HEK293T (cell line): ENCODE measurements around the gene TNNI2.

ENCODE experiments used
- CTCF ChIA-PET: fragments of 350-600 bp; formaldehyde crosslinking; extraction: SDS; loops from one replicate; lab custom pipeline; 2021; ENCODE audit warnings: antibody characterized with exemption, inconsistent platforms; lab: Yijun Ruan, JAX
- POLR2A ChIA-PET: fragments of 350-600 bp; formaldehyde crosslinking; extraction: SDS; loops from one replicate; lab custom pipeline; 2020; ENCODE audit warnings: antibody characterized with exemption, inconsistent platforms; lab: Yijun Ruan, JAX
- DNase-seq: peaks from one replicate; pipeline ENCODE4 v3.0.0; 2012; ENCODE audit warnings: mixed read lengths; ENCODE audit errors: extremely low spot score
- ARNT ChIP-seq: fragments of 450-650 bp; IDR thresholded peaks from 2 replicates; pipeline ENCODE4 v1.6.1; 2017; ENCODE audit warnings: mild to moderate bottlenecking
- BHLHE40 ChIP-seq: fragments of 450-650 bp; IDR thresholded peaks from 2 replicates; pipeline ENCODE4 v1.6.1; 2016; ENCODE audit warnings: mild to moderate bottlenecking, moderate library complexity, borderline replicate concordance
- CTBP1 ChIP-seq: fragments of 450-650 bp; IDR thresholded peaks from 2 replicates; pipeline ENCODE4 v1.6.1; 2016; ENCODE audit warnings: borderline replicate concordance
- ELF4 ChIP-seq: fragments of 450-650 bp; IDR thresholded peaks from 2 replicates; pipeline ENCODE4 v1.6.1; 2017; ENCODE audit warnings: antibody characterized with exemption
- FOXA1 ChIP-seq: fragments of 450-650 bp; IDR thresholded peaks from 2 replicates; pipeline ENCODE4 v1.6.1; 2016; ENCODE audit warnings: mild to moderate bottlenecking
- FOXK2 ChIP-seq: fragments of 450-650 bp; IDR thresholded peaks from 2 replicates; pipeline ENCODE4 v1.6.1; 2016; ENCODE audit warnings: mild to moderate bottlenecking
- FOXM1 ChIP-seq: fragments of 450-650 bp; IDR thresholded peaks from 2 replicates; pipeline ENCODE4 v1.6.1; 2017; ENCODE audit warnings: mild to moderate bottlenecking, borderline replicate concordance
- HDGF ChIP-seq: fragments of 450-650 bp; IDR thresholded peaks from 2 replicates; pipeline ENCODE4 v1.6.1; 2017; ENCODE audit warnings: antibody characterized with exemption, borderline replicate concordance
- L3MBTL2 ChIP-seq: fragments of 450-650 bp; conservative IDR thresholded peaks from 2 replicates; pipeline ENCODE4 v1.6.1; 2016; ENCODE audit warnings: mild to moderate bottlenecking
- LEF1 ChIP-seq: fragments of 450-650 bp; IDR thresholded peaks from 2 replicates; pipeline ENCODE4 v1.6.1; 2017; ENCODE audit warnings: mild to moderate bottlenecking, borderline replicate concordance
- NFRKB ChIP-seq: fragments of 450-650 bp; IDR thresholded peaks from 2 replicates; pipeline ENCODE4 v1.6.1; 2016; ENCODE audit warnings: mild to moderate bottlenecking, moderate library complexity
- PKNOX1 ChIP-seq: fragments of 450-650 bp; IDR thresholded peaks from 2 replicates; pipeline ENCODE4 v1.6.1; 2016
- SP1 ChIP-seq: fragments of 450-650 bp; IDR thresholded peaks from 2 replicates; pipeline ENCODE4 v1.6.1; 2017
- SUZ12 ChIP-seq: fragments of 450-650 bp; IDR thresholded peaks from 2 replicates; pipeline ENCODE4 v1.6.1; 2016; ENCODE audit warnings: mild to moderate bottlenecking
- TARDBP ChIP-seq: fragments of 450-650 bp; IDR thresholded peaks from 2 replicates; pipeline ENCODE4 v1.6.1; 2016
- ZNF384 ChIP-seq: fragments of 450-650 bp; IDR thresholded peaks from 2 replicates; pipeline ENCODE4 v1.6.1; 2016

TNNI2 gene

GRCh38 chr11:1834779-1835670 lies 3.8 kb upstream of the TNNI2 start, which contains the start of gene SYT8:
Gene SYT8 (plus strand): TSS chr11:1834990. CDS start chr11:1835106, 116 bp downstream.
- TF ChIP-seq TARDBP, result no peak
- TF ChIP-seq SUZ12, result no peak
- no peak for TF ChIP-seq NFRKB
- TF ChIP-seq ARNT, result no peak
- no peak for TF ChIP-seq FOXM1
- no peak for TF ChIP-seq SP1
- no peak for TF ChIP-seq BHLHE40
- TF ChIP-seq ZNF384, result no peak
- no peak for TF ChIP-seq FOXK2
- no peak for TF ChIP-seq LEF1
- TF ChIP-seq HDGF, result no peak
- no peak for TF ChIP-seq L3MBTL2
- TF ChIP-seq ELF4, result no peak
- TF ChIP-seq PKNOX1, result no peak
- no peak for TF ChIP-seq FOXA1
- TF ChIP-seq CTBP1, result no peak
- ChIA-PET CTCF (interaction anchor here (2.9 to 4.6 kb wide), 2 partner anchors 142 to 182 kb away, joined by 30 to 77 read pairs; no protein-coding TSS in a partner anchor), POLR2A (interaction anchor here (3.1 kb wide), 1 partner anchor 142 kb away, joined by 30 read pairs; no protein-coding TSS in a partner anchor)
- DNase-seq, result no peak

GRCh38 chr11:1835671-1836010 lies 3.1 kb upstream of the TNNI2 start:
- ChIA-PET CTCF (no interaction called here), POLR2A (no interaction called here)
- no peak for DNase-seq
- TF ChIP-seq SUZ12 (no peak), BHLHE40 (no peak), FOXM1 (no peak), SP1 (no peak), FOXA1 (no peak), PKNOX1 (no peak)

GRCh38 chr11:1836011-1836945 lies 2.5 kb upstream of the TNNI2 start:
- ChIA-PET CTCF (interaction anchor here (1.1 to 1.3 kb wide), 2 partner anchors 142 to 315 kb away, joined by 3 to 7 read pairs; no protein-coding TSS in a partner anchor), POLR2A (no interaction called here)
- no peak for DNase-seq
- no peak for TF ChIP-seq SUZ12
- TF ChIP-seq ZNF384, result no peak
- TF ChIP-seq TARDBP, result no peak
- no peak for TF ChIP-seq FOXM1
- TF ChIP-seq FOXA1, result no peak
- no peak for TF ChIP-seq FOXK2
- TF ChIP-seq BHLHE40, result no peak
- TF ChIP-seq L3MBTL2, result no peak
- no peak for TF ChIP-seq NFRKB
- TF ChIP-seq HDGF, result no peak
- TF ChIP-seq ARNT, result no peak
- no peak for TF ChIP-seq SP1
- no peak for TF ChIP-seq CTBP1
- no peak for TF ChIP-seq LEF1

- TF ChIP-seq ZNF384 (no peak), FOXK2 (no peak), LEF1 (no peak), L3MBTL2 (no peak), CTBP1 (no peak)
- ChIA-PET POLR2A (no interaction called here), CTCF (interaction anchor here (1.1 to 1.3 kb wide), 2 partner anchors 143 to 314 kb away, joined by 3 to 7 read pairs; no protein-coding TSS in a partner anchor)
- DNase-seq, result peak; percentile 70
These were observed 1.4 kb upstream of the TNNI2 start for GRCh38 chr11:1837171-1838076.

GRCh38 chr11:1838077-1838425 lies 730 bp upstream of the TNNI2 start:
- CTCF ChIA-PET, result no interaction called here
- DNase-seq, result no peak
- POLR2A ChIA-PET, result no interaction called here
- TF ChIP-seq ARNT, result no peak
- no peak for TF ChIP-seq BHLHE40
- TF ChIP-seq HDGF, result no peak
- no peak for TF ChIP-seq FOXM1
- no peak for TF ChIP-seq FOXK2
- TF ChIP-seq L3MBTL2, result no peak
- TF ChIP-seq TARDBP, result no peak
- no peak for TF ChIP-seq SUZ12
- TF ChIP-seq NFRKB, result no peak
- no peak for TF ChIP-seq LEF1
